ENCODE measurements around the gene IL1RAPL1.

The IL1RAPL1 gene

DNA sequence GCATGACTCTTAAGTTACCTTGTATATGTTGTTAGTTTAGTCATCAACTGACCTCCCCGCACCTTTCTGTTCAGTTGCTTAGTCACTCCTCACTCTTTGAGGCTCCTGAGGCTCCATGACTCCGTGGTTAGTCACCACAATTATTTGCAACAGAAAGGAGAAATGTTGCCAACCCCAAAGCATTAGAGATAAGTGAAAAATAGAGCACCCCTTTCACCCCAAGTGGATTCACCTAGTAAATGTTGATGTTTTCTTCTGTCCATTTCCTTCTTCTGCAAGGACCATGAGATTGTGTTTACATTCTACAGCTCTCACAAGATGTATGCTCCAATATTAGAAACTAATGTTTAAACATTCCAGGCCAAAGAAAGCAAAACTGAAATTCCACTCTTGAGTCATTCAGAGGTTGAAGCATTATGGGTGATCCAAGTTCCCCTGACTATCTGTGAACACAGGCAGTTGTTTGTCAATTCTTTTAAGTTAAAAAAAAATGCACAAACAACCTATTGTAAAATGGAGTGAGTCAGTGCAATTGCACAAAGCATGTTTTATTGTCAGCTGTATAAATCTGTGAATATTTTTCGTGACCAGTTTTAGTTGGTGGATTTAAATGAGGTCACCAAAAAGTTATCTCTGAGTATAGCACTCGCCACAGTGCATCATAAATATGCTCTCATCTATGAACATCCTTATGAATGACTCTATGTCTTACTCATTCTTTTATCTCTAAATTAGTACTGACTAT, 1075.7 kb downstream of the IL1RAPL1 start:
- in situ Hi-C loops (cut with MboI; ENCODE audit: low sequenced_read_pairs, unreplicated experiment) = no loop called here
- TF ChIP-seq, protein P1, sequence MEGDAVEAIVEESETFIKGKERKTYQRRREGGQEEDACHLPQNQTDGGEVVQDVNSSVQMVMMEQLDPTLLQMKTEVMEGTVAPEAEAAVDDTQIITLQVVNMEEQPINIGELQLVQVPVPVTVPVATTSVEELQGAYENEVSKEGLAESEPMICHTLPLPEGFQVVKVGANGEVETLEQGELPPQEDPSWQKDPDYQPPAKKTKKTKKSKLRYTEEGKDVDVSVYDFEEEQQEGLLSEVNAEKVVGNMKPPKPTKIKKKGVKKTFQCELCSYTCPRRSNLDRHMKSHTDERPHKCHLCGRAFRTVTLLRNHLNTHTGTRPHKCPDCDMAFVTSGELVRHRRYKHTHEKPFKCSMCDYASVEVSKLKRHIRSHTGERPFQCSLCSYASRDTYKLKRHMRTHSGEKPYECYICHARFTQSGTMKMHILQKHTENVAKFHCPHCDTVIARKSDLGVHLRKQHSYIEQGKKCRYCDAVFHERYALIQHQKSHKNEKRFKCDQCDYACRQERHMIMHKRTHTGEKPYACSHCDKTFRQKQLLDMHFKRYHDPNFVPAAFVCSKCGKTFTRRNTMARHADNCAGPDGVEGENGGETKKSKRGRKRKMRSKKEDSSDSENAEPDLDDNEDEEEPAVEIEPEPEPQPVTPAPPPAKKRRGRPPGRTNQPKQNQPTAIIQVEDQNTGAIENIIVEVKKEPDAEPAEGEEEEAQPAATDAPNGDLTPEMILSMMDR (IDR thresholded peaks at IDR 0.05; ENCODE audit: borderline replicate concordance, control extremely low read depth, extremely low read depth, insufficient read depth, missing control alignments) = no peak
- no peak for DNase-seq (ENCODE audit: low spot score)

DNA sequence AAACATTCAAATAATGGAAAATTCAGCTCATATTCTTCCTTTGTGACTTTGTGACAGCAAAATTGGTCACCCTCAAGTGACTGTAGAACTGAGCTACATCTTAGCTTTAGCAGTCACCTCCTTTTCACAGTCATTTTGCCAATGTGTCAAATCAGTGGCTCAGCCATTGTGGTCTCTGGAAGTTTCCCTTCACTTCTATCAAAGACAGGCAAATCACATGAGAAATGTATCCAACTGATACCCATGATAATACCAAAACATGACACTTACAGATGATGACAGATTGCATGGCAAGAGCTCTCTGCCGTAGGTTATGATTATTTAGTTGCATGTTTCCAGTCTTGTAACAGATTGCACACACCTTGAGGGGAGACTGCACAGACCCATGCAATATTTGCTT, 1078.3 kb downstream of the IL1RAPL1 start:
- no peak for DNase-seq (ENCODE audit: low spot score)
- in situ Hi-C loops (cut with MboI; ENCODE audit: low sequenced_read_pairs, unreplicated experiment) = no loop called here
- TF ChIP-seq, protein P1 (IDR thresholded peaks at IDR 0.05; ENCODE audit: borderline replicate concordance, control extremely low read depth, extremely low read depth, insufficient read depth, missing control alignments) = no peak

DNA sequence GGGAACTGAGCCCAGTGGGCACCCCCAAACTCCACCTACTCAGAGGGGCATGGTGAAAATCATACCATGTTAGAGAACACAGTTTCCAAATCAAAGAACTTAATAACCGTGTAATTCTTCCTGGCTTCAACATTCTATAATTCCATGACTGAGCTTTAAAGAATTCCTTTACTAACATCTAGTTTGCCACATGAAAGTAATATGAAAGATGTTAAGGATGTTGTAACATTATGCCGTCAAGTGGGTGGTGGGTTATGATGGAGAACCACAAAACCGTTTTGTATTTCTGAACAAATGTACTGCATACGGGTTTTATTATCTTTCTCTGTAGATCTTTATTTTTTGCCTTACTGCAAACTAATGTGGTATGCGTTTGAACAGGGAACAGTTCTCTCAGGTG, 1079.1 kb downstream of the IL1RAPL1 start:
- TF ChIP-seq, protein P1 (IDR thresholded peaks at IDR 0.05; ENCODE audit: borderline replicate concordance, control extremely low read depth, extremely low read depth, insufficient read depth, missing control alignments) = no peak
- no peak for DNase-seq (ENCODE audit: low spot score)
- in situ Hi-C loops (cut with MboI; ENCODE audit: low sequenced_read_pairs, unreplicated experiment) = no loop called here

DNA sequence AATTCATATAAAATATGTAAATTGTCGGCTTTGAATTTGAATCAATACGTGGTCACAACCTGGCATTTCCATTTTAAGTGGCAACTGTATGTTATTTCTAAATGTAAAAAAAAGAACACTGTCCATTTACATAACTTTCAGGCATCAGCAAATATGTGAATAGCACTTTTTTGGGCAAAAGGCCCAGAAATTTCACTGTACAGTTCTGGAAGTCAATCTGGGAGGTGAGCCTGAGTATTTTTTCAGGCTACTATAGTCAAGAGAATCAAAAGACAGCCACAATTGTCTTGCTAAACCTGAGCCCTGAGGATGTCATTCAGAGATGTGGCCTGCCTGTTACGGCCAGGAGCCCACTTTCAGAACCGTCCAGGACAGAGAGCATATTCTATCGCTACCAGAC, 1084.2 kb downstream of the IL1RAPL1 start:
- no peak for DNase-seq (ENCODE audit: low spot score)
- TF ChIP-seq, protein P1 (IDR thresholded peaks at IDR 0.05; ENCODE audit: borderline replicate concordance, control extremely low read depth, extremely low read depth, insufficient read depth, missing control alignments) = no peak
- in situ Hi-C loops (cut with MboI; ENCODE audit: low sequenced_read_pairs, unreplicated experiment) = no loop called here

DNA sequence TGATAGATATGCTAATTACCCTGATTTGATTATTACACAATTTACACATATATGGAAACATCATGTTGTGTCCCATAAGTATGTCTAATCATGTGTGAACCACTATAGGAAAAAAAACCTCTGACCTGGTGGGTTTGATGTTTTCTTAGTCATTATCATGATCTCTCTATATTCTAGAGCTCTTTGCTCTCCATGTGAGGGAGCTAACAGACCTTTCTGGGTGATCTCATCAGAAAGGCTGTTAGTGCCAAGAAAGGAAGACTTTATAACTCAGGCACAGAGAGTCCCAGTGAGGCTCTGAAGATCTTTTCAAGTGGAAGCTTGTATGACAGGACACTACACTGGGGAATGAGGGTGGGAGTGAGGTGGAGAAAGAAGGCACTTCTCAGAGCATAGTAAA, 1100.4 kb downstream of the IL1RAPL1 start:
- in situ Hi-C loops (cut with MboI; ENCODE audit: low sequenced_read_pairs, unreplicated experiment) = no loop called here
- TF ChIP-seq, protein P1 (IDR thresholded peaks at IDR 0.05; ENCODE audit: borderline replicate concordance, control extremely low read depth, extremely low read depth, insufficient read depth, missing control alignments) = no peak

DNA sequence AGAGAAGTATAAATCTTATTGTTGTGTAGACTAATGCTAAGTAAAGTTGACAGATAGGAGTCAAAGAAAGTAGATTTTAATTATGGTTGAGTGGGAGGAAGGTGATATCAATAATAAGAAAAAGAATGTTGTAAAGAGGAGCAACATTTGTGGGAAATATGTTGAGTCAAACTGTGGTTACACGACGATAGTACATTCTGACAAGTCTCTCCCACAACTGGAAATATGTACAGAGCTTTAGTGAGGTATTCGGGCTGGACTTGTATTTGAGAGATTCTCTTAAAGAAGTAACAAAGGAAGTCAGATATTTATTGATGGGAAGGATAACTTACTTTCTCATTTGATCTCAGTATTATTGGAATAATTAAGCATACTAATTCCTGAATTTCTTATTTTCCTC, 1102.8 kb downstream of the IL1RAPL1 start:
- in situ Hi-C loops (cut with MboI; ENCODE audit: low sequenced_read_pairs, unreplicated experiment) = no loop called here
- TF ChIP-seq, protein P1 (IDR thresholded peaks at IDR 0.05; ENCODE audit: borderline replicate concordance, control extremely low read depth, extremely low read depth, insufficient read depth, missing control alignments) = no peak
- DNase-seq (ENCODE audit: low spot score) = no peak

More for the DNA sequence above, 1100.4 kb downstream of the IL1RAPL1 start:
- DNase-seq (ENCODE audit: low spot score) = no peak

All from GM13976 (cell line).